OCI-LY1 (cell line): ENCODE data around the gene PLCD3.

Experiments used
- H2AFZ ChIP-seq: fragments of 200-600 bp; sonication (generic), shearing (Covaris generic); 2 replicates; pipeline ENCODE4 v1.6.0; 2014; ENCODE audit warnings: antibody characterized with exemption, mild to moderate bottlenecking, low read length
- H3F3A ChIP-seq: fragments of 200-600 bp; sonication (generic), shearing (Covaris generic); 2 replicates; pipeline ENCODE4 v1.6.0; 2014; ENCODE audit warnings: mild to moderate bottlenecking, antibody characterized with exemption, low read length, moderate library complexity; ENCODE audit not compliant: insufficient read depth
- H3K27ac ChIP-seq: fragments of 200-600 bp; sonication (generic); 2 replicates; pipeline ENCODE4 v1.5.1; 2014; ENCODE audit warnings: low read length, mixed run types, mild to moderate bottlenecking, low read depth; ENCODE audit not compliant: poor library complexity, severe bottlenecking
- H3K27me3 ChIP-seq: fragments of 200-600 bp; sonication (generic); 2 replicates; pipeline ENCODE4 v1.6.0; 2014; ENCODE audit warnings: antibody characterized with exemption, mild to moderate bottlenecking, low read length, moderate library complexity; ENCODE audit not compliant: insufficient read depth
- H3K36me3 ChIP-seq: fragments of 200-600 bp; sonication (generic); 2 replicates; pipeline ENCODE4 v1.6.1; 2014; ENCODE audit warnings: mild to moderate bottlenecking, antibody characterized with exemption, low read length, moderate library complexity, mixed read lengths; ENCODE audit not compliant: insufficient read depth
- H3K4me1 ChIP-seq: fragments of 200-600 bp; sonication (generic); 2 replicates; pipeline ENCODE4 v1.5.1; 2014; ENCODE audit warnings: mild to moderate bottlenecking, low read length, moderate library complexity; ENCODE audit not compliant: insufficient read depth, severe bottlenecking
- H3K4me2 ChIP-seq: fragments of 200-600 bp; sonication (generic), shearing (Covaris generic); 2 replicates; pipeline ENCODE4 v1.6.1; 2014; ENCODE audit warnings: low read length
- H3K4me3 ChIP-seq: fragments of 200-600 bp; sonication (generic); 2 replicates; pipeline ENCODE4 v1.5.1; 2014; ENCODE audit warnings: low read length, low read depth, mild to moderate bottlenecking, mixed read lengths; ENCODE audit not compliant: poor library complexity, severe bottlenecking
- H3K79me2 ChIP-seq: fragments of 200-600 bp; shearing (Covaris generic); 2 replicates; pipeline ENCODE4 v1.6.1; 2016; ENCODE audit warnings: mixed run types, low read length, mixed read lengths; ENCODE audit not compliant: insufficient read depth
- H3K9ac ChIP-seq: fragments of 200-600 bp; sonication (generic), shearing (Covaris generic); 2 replicates; pipeline ENCODE4 v1.6.1; 2014; ENCODE audit warnings: mild to moderate bottlenecking, low read length, mixed read lengths
- H3K9me2 ChIP-seq: fragments of 200-600 bp; sonication (generic), shearing (Covaris generic); 2 replicates; pipeline ENCODE4 v1.6.1; 2014; ENCODE audit warnings: low read depth, mild to moderate bottlenecking, low read length, mixed read lengths
- H3K9me3 ChIP-seq: fragments of 200-600 bp; shearing (Covaris generic); 2 replicates; pipeline ENCODE4 v1.6.1; 2014; ENCODE audit warnings: low read length, mixed read lengths
- H4K20me1 ChIP-seq: fragments of 200-600 bp; sonication (generic), shearing (Covaris generic); 2 replicates; pipeline ENCODE4 v1.6.0; 2016; ENCODE audit warnings: mild to moderate bottlenecking, low read length; ENCODE audit not compliant: insufficient read depth
- EZH2 ChIP-seq: fragments of 200-600 bp; sonication (generic), shearing (Covaris generic); IDR thresholded peaks from 2 replicates; pipeline ENCODE4 v1.8.0; 2017; ENCODE audit warnings: borderline replicate concordance, mixed run types, mild to moderate bottlenecking, antibody characterized with exemption, low read length, moderate library complexity, mixed read lengths
- TF ChIP-seq, protein P1 (sequence below): fragments of 200-600 bp; sonication (generic), shearing (Covaris generic); IDR thresholded peaks from 2 replicates; pipeline ENCODE4 v1.5.1; 2017; ENCODE audit warnings: mild to moderate bottlenecking, antibody characterized with exemption, low read length, moderate library complexity, mixed read lengths

PLCD3 gene

DNA sequence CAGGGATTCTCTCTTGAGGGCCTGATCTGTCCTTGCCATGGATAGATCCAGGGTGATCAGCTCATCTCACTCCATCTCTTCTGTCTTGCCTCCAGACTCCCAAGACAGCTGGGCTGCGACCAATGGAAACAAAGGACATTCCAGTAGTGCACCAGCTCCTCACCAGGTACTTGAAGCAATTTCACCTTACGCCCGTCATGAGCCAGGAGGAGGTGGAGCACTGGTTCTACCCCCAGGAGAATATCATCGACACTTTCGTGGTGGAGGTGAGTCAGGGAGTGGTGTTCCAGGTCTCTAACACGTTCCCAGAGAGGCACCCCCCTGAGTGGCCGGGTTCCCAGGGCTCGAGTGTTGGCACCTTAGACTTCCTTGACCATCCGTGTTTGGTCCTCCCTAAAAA is 29.5 kb downstream of the PLCD3 start:
- Histone ChIP-seq H3K27ac (no peak overlapping the region), H3K9me2 (no peaks in the 10 kb centered on the region), H3K4me1 (peaks cover 10% of the 10 kb centered on the region), H3K36me3 (peaks cover 86% of the 10 kb centered on the region), H3K4me2 (no peak overlapping the region), H3K9me3 (no peaks in the 10 kb centered on the region), H3K4me3 (no peak overlapping the region), H3K79me2 (no peaks in the 10 kb centered on the region), H4K20me1 (no peaks in the 10 kb centered on the region), H2AFZ (no peak overlapping the region), H3K9ac (no peak overlapping the region), H3F3A (no peaks in the 10 kb centered on the region), H3K27me3 (no peaks in the 10 kb centered on the region)
- no peak for TF ChIP-seq EZH2
- TF ChIP-seq, protein P1, sequence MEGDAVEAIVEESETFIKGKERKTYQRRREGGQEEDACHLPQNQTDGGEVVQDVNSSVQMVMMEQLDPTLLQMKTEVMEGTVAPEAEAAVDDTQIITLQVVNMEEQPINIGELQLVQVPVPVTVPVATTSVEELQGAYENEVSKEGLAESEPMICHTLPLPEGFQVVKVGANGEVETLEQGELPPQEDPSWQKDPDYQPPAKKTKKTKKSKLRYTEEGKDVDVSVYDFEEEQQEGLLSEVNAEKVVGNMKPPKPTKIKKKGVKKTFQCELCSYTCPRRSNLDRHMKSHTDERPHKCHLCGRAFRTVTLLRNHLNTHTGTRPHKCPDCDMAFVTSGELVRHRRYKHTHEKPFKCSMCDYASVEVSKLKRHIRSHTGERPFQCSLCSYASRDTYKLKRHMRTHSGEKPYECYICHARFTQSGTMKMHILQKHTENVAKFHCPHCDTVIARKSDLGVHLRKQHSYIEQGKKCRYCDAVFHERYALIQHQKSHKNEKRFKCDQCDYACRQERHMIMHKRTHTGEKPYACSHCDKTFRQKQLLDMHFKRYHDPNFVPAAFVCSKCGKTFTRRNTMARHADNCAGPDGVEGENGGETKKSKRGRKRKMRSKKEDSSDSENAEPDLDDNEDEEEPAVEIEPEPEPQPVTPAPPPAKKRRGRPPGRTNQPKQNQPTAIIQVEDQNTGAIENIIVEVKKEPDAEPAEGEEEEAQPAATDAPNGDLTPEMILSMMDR = no peak

DNA sequence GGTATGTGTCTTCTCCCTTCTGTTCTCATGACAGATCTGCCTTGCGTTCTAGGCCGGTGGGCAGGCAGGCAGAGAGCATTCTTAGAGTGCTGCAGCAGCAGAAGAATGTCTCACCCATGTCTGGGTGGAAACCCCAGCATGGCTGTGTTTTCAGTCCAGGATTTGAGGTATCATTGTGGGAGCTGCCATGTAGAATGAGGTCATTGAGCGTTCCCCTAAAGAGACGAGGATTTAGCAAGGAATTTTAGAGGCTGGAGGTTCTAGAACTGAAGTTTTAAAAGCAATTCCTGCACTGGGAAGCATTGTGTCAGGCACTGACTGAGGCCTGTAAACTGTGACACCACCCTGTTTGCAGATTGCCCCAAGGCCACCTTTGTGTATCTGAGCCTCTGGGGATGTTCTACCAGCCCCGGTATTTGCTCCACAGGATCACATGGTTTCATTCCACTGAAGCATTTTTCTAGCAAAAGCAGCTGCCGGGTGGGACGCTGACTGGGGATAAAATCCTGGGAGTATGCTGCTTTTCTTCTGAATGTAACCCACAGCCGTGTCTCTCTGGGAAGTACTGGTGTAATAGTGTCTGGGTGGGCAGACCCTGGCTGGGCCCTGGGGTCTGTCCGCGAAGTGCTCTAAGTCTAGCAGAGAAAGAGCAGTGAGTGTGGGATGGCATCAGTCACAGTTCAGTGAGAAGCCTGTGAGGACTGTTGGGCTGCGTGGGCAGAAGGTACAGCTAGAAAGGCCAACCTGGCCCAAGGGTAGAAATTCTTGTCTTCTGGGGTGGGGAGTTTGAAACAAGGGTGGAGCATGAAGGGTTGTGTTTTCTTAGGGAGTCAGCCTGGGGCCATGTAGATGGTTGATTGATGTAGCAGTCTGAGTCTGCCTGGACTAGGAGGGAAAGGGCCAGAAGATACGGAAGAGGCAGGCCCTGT is 30.2 kb downstream of the PLCD3 start:
- no peak overlapping the region for H3K9ac ChIP-seq
- peaks cover 86% of the 10 kb centered on the region for H3K36me3 ChIP-seq
- TF ChIP-seq EZH2 = no peak
- no peaks in the 10 kb centered on the region for H3K9me3 ChIP-seq
- H3K9me2 ChIP-seq = no peaks in the 10 kb centered on the region
- H3K4me2 ChIP-seq = no peak overlapping the region
- no peak overlapping the region for H3K27ac ChIP-seq
- no peaks in the 10 kb centered on the region for H3F3A ChIP-seq
- H3K4me3 ChIP-seq = no peak overlapping the region
- no peaks in the 10 kb centered on the region for H3K27me3 ChIP-seq
- H3K79me2 ChIP-seq = no peaks in the 10 kb centered on the region
- no peaks in the 10 kb centered on the region for H4K20me1 ChIP-seq
- H3K4me1 ChIP-seq = peaks cover 10% of the 10 kb centered on the region
- H2AFZ ChIP-seq = no peak overlapping the region

GRCh38 chr17:45101546-45101882 is 30.8 kb downstream of the PLCD3 start:
- Histone ChIP-seq H3K9me2 (no peaks in the 10 kb centered on the region), H3F3A (no peaks in the 10 kb centered on the region), H3K79me2 (no peaks in the 10 kb centered on the region), H3K36me3 (peaks cover 86% of the 10 kb centered on the region), H3K27me3 (no peaks in the 10 kb centered on the region), H3K27ac (no peak overlapping the region), H3K4me1 (peaks cover 10% of the 10 kb centered on the region), H3K4me2 (no peak overlapping the region), H3K9me3 (no peaks in the 10 kb centered on the region), H4K20me1 (no peaks in the 10 kb centered on the region), H2AFZ (no peak overlapping the region), H3K4me3 (no peak overlapping the region), H3K9ac (no peak overlapping the region)
- TF ChIP-seq, protein P1 = no peak
- TF ChIP-seq EZH2 = no peak
